T-helper 1 cell treated with Interleukin-12 subunit alpha and Interleukin-12 subunit beta and Interleukin-4 antibody, amounts not matched to agents 30 ng/mL and 1 ng/mL, for 36 hours (primary cell): ENCODE measurements around the gene PEX7. TPM values are rescaled to one million over a fixed set of nuclear protein-coding genes. Genes with fewer than 3 reads are reported as not detected.
"Not testable (repeated sequence)": the region's sequence is repeated elsewhere in the genome, so short reads cannot be mapped to it uniquely, and the experiment has no call there.

Source experiments
- intact Hi-C: fragments of 100-400 bp; cut with micrococcal nuclease; formaldehyde crosslinking; loops from one replicate; pipeline ENCODE4 v1.15.1; 2024
- total RNA-seq: library from RNA; stranded (reverse); gene quantifications from 2 replicates; pipeline ENCODE4 v1.2.3, GENCODE V29; 2022

Gene PEX7
- total RNA-seq, 1 donor from 2014 or later: 3.4 TPM

DNA sequence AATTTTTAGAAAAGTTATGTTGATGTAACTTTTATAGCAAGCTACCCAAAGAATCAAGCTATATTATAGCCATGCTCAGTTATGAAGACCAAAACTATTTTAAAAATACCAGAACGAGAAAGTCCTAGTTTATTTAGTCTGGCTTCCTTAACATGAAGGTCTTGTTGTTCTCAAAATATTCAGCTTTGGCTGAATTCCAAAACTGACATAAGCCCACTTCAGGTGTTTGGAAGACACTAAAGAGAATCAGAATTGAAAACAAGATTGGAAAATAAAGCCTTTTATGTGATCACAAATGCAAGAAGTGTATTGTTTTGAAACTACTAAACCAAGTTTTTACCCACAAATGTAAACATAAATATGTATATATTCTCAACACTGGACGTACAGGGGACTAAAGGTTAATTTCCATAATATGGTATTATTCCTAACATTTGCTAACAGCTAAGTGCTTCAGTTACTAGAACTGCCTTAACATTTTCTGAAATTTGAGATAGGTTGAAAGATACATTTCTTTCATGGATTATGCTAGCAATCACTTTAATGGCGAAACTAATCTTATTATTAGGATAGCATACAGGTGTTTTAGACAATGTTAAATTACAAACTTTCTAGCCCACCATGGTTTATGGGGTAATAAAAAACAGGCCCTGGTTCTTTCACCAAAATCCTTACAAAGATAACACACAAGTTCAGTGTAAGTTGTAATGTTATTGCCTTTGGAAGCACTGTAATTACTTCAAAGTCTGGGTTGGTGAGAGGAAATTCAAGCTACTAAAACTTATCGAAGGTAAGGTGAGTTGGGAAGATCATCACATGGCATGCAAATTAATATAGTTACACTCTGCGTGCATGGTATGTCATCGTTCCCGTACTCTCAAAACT lies 31.7 kb upstream of the PEX7 start:
- intact Hi-C loops: loop anchor here (1.0 kb wide), 3 partner anchors 8 to 39 kb away; no protein-coding TSS in a partner anchor

DNA sequence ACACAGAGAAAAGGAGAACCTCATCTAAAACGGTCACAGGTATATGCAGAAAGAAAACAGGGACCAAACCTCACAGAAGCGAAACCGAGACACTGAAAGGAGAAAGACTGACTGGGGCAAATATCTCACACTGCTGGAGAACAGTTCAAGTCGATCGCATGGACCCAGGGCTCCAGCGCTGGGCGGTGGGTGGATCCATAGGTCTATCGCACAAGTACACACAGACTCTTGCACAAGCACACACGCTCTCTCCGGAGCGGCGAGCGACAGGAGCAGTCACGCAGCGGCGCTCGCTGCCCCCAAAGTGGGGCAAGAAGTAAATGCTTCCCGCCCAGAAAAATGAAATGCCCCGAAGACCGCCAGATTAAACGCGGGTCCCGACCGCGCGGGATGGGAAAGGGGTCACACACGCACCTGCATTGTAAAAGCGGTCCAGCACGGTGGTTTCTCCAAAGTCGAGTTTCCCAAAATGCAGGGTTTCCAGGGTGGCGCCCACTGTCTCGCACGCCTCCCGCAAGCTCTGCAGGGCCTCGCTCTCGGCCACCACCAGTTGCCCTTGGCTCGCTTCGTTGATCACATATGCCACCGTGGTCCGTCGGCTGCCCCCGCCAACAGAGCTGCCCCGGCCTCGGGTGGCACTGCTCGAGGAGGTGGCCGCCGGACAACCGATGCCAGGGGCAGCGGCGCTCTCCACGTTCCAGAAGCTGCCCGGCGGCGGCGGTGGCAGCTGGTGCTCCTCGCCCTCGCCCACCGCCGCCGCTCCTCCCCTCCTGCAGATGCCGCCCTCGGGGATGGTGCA lies 30.9 kb upstream of the PEX7 start:
- intact Hi-C loops: loop anchor here (1.0 to 2.0 kb wide), 7 partner anchors 9 to 541 kb away; partner anchors contain the start of genes MAP7 and MTFR2

DNA sequence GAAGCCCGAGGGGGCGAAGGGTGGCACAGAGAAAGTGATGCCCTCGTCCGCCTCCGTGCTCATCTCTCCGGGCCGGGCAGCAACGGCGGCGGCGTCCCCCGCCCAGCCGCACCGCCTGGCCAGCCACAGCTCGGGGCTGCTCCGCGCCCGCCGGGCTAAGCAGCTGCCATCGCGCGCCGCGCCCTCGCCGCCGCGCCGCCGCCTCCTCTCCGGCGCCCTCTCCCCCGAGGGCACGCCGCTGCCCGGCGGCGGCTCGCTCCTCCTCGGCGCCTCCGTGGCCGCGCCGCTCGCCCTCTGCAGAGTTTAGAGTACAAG lies 30.3 kb upstream of the PEX7 start:
- intact Hi-C loops: loop anchor here (1.0 to 2.0 kb wide), 4 partner anchors 71 to 541 kb away; partner anchors contain the start of genes MAP7 and MTFR2

DNA sequence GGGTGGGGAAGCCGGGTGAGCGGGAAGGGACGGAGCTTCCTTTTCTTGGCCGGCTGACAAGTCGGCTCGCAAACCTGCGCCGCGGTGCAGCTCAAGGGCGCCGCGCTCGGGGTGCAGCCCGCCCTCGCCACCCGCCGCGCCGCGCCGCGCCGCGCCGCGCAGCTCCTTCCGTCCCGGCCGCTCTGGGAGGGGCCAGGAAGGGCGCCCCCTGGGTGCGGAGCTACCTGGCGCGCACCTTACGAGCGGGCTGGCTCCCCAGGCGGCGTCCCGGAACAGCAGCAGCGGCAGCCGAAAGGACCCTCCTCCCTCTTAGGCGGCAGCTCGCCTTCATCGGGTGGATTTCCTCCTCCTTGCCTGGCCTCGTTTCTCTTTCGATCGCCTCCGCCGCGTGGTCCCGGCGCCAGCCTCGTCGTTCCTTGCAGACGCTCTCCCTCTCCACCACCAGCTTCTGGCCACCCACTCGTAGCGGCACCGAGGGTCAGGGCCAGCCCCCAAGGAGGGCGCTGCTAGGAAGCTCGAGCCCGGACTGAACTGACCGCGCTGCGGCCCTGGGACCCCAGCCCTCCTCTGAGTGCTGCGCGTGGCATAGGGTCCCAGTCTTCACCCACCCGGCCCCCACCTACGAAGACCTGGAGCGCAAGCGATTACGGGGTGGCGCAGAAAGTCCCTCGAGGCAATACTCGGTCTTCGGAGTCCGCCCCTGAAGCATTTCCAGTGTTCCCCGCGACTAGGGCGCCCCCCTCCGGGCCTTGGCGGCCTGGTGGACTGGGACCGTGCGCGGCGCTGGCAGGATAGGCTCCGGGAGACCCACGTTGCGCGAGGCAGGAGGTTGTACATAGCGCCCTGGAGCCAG lies 29.8 kb upstream of the PEX7 start, which contains the start of gene MAP3K5:
Gene MAP3K5, minus strand, starts transcription at position 68 of the 853 bp plus-strand sequence. CDS start 320 bp downstream, outside the sequence.
- intact Hi-C loops: loop anchor here (1.0 to 2.0 kb wide), 11 partner anchors 30 to 1341 kb away; partner anchors contain the start of genes BCLAF1, MAP7, MTFR2 and PEX7

DNA sequence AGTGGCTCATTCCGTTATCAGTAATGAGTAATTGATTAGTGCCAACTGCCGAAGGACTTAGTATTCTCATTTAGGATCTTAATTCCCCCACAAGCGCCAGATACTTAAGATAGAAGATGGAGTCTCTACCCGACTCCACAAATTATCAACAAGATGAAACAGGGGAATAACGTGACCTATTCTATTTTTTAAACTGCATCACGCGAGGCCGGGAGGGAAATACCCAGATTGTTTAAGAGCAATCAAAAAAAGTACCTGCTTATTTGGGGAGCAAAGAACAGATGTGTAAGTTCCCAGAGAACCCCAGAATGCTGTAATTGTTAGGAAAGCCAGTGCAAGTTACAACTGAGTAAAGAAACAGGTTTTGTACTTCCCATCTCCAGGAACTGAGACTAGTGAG lies 29.0 kb upstream of the PEX7 start:
- intact Hi-C loops: loop anchor here (1.0 to 2.0 kb wide), 10 partner anchors 29 to 1342 kb away; partner anchors contain the start of genes BCLAF1, MTFR2 and PEX7

DNA sequence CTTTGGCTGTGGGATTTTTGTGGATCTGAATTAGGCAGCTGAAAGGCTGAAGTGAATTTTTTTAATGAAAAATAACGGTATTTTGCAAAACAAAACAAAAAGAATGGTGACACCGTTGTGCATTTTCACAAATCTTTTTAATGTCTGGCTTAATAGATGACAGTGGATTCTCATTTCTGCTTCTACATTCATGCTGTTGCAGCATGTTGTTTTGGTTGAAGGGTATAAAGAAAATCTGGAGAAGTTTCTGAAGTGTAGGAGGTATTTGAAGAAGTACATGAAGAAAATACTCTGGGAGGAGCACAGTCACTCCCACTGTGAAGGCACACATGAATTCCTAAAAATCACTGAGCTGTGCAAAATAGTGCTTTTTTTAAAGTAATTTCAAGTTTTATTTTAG lies 27.0 kb upstream of the PEX7 start:
- intact Hi-C loops: no loop called here

DNA sequence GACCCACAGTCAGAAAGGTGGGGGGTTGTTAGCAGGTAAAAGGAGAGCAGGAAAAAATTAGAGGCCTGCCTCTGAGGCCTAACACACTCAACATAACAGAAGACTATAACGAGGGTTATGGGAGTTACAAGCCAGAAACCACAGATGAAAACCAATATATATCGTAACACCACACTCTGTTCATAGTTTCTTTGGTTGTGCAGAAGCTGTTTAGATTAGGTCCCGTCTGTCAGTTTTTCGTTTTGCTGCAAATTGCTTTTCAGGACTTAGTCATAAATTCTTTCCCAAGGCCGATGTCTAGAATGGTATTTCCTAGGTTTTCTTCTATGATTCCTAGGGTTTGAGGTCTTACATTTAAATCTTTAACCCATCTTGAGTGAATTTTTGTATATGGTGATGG lies 26.4 kb upstream of the PEX7 start:
- intact Hi-C loops: no loop called here

DNA sequence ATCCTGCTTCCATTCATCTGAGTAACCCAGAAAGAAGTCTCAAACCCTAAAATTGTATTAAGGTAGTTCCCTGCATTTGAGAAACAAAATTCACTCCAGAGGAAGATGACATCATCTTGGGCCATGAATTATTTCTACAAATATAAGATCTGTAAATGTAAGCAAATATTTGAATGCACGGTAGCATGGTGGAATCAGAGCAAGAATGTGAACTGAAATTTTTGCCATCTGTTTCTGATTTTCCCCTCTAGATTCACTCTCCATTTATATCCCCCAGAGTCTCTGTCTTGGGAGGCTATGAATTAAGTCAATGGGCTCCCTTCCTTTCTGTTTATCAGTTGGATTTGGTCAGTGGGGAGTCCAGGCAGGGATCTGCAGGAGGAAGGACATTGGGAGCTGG lies 24.3 kb upstream of the PEX7 start:
- intact Hi-C loops: no loop called here

DNA sequence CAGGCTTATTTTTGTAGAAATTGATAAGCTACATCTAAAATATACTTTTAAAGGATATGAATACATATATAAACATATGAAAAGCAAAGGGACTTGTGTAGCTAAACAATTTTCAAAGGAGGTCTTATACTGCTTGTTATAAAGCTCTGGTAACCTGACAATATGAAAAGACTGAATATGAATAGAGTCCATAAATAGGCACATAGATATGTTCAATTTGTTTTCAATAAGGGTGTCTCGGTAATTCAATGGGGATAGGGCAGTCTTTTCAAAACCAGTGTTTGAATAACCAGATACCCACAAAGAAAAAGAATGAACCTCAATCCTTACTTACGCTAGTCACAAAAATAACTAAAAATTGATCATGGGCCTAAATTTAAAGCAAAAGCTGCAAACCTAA lies 20.8 kb upstream of the PEX7 start:
- intact Hi-C loops: no loop called here

DNA sequence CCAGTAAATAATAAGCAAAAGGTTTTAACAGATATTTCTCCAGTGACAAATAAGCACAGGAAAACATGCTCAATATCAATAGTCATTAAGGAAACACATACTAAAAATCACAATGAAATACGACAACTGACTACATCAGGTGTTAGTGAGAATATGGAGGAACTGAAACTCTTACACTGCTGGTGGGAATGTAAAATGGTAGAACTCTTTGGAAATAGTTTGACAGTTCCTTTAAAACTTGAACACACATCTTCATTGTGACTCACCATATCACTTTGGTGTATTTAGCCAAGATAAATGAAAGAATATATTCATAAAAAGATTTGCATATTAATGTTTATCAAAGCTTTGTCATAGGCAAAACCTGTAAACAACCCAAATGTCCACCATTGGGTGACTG lies 18.8 kb upstream of the PEX7 start:
- intact Hi-C loops: no loop called here

DNA sequence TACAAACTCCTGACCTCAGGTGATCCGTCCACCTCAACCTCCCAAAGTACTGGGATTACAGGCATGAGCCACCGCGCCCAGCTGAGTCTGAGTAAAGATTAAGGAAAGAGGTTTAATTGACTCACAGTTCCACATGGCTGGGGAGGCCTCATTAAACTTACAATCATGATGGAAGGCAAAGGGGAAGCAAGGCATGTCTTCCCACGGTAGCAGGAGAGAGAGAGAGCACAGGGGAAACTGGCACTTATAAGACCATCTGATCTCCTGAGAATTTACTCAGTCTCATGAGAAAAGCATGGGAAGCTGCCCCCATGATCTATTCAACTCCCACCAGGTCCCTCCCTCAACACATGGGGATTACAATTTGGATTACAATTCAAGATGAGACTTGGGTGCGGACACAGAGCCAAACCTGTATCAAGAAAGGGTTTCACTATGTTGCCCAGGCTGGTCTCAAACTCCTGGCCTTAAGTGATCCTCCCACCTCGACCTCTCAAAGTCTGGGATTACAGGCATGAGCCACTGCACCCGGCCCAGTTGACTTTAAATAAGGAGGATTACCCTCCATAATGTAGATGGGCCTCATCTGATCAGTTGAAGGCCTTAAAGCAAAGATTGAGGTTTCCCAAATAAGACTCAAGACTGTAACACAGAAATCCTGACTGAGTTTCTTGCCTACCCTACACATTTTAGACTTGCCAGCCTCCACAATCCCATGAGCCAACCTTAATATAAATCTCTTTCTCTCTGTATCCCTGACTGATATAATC lies 13.1 kb upstream of the PEX7 start:
- intact Hi-C loops: no loop called here

DNA sequence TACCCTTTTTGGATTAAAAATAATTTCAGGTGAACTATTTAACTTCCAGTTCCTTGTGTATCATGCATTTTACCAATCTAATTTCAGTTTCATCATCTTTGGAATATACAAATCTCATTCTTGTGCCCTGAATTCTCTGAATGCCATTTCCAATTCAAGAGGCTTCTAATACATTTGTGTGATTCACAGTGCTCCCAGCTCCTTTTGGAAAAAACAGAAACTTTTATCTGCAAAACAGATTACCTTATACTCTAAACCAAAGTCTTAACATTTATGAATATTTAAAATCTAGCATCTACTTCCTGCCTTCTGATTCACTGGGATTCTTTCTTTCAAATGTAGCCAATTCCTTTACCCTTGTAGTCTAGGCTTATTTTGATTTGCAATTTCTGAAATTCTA lies 11.1 kb upstream of the PEX7 start:
- intact Hi-C loops: no loop called here

DNA sequence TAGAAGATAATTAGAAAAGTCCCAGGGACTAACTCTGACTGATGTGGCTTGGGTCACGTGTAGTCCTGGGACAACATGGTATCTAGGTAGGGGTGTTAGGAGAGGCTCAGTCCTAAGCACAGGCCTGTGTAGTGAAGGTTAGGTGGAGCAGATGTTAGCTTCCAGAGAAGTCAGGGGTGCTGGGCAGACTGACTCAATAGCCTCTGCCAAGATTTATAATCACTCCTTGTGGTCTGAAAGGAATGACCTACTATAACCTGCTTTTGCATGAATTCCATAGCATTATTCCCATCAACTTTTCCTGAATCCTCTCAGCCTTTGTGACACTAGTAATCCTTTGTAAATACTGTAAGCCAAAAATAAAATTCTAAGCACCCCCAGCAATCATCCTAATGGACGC lies 10.2 kb upstream of the PEX7 start:
- intact Hi-C loops: no loop called here

DNA sequence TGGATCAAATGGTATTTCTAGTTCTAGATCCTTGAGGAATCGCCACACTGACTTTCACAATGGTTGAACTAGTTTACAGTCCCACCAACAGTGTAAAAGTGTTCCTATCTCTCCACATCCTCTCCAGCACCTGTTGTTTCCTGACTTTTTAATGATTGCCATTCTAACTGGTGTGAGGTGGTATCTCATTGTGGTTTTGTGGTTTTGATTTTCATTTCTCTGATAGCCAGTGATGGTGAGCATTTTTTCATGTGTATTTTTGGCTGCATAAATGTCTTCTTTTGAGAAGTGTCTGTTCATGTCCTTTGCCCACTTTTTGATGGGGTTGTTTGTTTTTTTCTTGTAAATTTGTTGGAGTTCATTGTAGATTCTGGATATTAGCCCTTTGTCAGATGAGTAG lies 6.8 kb upstream of the PEX7 start:
- intact Hi-C loops: not testable (repeated sequence)

DNA sequence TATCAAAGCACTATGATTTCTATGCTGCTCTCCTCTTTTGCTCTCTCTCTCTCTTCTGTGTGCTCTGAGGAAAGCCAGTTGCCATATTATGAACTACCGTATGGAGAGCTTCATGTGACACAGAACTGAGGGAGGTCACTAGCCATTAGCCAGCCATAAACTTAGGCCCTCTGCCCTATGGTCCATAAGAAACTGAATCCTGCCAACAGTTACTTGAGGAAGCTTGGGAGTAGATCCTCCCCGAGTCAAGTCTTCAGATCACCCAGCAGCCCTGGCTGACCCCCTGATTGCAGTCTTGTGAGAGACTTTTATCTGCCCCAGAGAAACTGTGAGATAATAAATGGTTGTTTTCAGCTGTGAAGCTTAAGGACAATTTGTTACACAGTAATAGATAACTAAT lies 5.7 kb upstream of the PEX7 start:
- intact Hi-C loops: no loop called here

DNA sequence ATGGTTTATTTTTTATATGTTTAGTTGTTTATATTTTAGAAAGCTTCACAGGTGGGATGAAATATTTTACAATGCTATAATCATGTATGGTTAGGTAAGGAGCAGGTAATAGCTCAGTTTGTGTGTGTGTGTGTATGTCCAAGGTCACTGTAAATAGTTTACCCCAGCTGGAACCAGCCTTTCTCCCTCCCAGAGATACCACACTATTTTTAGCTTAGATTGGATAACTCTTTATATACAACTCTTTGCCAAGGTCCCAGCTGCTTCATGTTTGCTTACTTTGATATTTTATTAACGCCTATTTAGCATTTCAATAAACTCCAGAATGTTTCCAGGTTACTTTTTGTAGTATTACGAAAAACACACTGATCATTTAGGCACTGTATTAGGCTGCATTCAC lies 1.8 kb upstream of the PEX7 start:
- intact Hi-C loops: loop anchor here (5.0 kb wide), 1 partner anchor 1323 kb away; the partner anchor contains the start of gene AHI1

DNA sequence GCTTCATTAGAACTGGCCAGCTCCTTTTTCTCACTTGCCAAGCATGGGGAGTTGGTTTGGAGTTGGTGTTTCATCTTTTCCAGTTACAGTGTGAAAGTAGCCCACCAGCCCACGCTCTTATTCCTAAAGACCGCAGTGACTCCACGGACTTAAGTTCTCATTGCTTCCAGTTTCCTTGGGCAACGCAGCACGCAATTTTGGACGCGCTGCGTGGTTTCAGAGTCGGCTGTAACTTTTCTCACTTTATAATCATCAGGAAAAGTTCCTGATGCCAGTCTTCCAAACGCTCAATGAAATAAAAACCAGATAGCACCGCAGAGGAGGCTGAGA lies 381 bp upstream of the PEX7 start:
- intact Hi-C loops: loop anchor here (1.0 to 5.0 kb wide), 12 partner anchors 29 to 1325 kb away; partner anchors contain the start of genes AHI1 and MTFR2

DNA sequence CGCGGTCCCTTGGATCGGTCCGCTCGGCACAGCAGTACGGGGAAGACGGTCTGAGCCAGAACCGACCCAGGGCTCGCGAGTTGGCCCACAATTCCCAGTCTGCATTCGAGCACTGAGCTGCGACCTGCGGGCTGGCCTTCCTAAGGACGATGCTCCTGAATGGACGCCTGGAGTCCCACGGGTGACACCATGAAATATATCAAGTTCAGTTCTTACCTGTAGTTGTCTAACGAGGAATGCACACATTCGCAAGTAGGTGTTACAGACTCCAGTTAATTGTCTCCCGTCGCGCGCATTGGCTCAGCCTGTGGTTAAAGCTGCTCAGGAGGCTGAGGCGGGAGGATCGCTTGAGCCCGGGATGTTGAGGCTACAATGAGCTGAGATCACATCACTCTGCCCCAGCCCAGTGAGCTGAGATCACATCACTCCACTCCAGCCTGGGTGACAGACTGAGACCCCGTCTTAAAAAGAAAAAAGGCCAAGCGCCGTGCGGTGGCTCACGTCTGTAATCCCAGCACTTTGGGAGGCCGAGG lies 802 bp downstream of the PEX7 start:
- intact Hi-C loops: loop anchor here (2.0 to 5.0 kb wide), 2 partner anchors 98 to 1326 kb away; partner anchors contain the start of gene AHI1

DNA sequence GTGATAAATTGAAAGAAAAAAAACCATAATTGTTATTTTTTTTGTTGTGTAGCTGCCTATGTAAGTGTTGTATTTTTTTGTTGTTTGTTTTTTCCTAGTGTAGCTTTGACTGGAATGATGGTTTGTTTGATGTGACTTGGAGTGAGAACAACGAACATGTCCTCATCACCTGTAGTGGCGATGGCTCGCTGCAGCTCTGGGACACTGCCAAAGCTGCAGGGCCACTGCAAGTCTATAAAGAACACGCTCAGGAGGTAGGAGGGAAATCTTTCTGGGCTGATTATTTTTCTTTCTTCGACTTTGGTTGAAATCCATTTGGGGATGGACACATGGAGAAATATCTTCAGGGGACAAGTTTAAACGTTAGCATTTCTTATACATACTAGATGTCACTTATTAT lies 3.8 kb downstream of the PEX7 start:
- intact Hi-C loops: no loop called here
